GM19099 (cell line): Measurements from ENCODE around the gene KCNJ4.

Source experiments
- POLR2A ChIP-seq: IDR thresholded peaks from 3 replicates; pipeline ENCODE4 v1.6.1; 2011; ENCODE audit warnings: low read depth; ENCODE audit not compliant: insufficient read length; ENCODE audit errors: extremely low read depth

KCNJ4 gene

DNA sequence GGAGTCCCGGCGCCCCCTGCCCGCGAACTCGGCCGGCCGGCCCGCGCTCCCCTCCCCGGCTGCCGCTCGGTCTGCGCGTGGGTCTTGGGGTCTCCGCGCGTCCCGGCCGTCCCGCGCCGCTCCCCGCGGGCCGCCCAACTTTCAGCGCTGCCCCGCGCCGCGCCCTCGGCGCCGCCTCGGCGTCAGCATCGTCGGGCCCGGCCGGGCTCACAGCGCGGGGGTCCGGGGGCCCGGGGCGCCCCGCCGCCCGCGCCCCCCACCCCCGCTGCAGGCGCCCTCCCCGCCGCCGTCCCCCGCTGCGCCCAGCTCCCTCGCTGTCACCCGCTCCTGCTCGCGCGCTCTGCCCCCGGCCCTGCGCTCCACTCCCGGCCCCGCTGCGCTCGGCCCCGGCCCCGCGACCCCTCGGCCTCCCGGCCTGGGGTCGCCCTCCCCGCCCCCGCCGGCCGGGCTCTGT is at the start of gene KCNJ4:
TSS of gene KCNJ4 (minus strand) at position 124 of the 454 bp plus-strand sequence. CDS start 27,067 bp downstream, outside the sequence.
- no peak for TF ChIP-seq POLR2A

DNA sequence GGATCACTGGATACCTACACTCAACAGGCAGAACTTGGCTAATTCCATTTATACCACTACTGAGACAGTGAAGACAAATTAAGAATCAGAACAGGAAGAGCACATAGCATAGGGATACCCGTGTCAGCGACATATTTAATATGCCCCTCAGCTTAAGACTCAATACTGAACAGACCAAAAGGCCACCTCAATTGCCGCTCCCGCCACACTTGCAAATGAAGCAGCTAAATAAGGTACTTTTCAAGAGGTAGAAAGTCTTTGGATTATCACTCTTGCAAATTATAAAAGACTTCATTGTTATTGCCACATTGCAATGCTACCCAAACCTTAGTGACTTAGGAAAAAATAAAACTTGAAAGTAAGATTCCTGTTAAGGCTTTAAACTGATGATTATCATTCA is 48.0 kb upstream of the KCNJ4 start:
- TF ChIP-seq POLR2A = no peak

DNA sequence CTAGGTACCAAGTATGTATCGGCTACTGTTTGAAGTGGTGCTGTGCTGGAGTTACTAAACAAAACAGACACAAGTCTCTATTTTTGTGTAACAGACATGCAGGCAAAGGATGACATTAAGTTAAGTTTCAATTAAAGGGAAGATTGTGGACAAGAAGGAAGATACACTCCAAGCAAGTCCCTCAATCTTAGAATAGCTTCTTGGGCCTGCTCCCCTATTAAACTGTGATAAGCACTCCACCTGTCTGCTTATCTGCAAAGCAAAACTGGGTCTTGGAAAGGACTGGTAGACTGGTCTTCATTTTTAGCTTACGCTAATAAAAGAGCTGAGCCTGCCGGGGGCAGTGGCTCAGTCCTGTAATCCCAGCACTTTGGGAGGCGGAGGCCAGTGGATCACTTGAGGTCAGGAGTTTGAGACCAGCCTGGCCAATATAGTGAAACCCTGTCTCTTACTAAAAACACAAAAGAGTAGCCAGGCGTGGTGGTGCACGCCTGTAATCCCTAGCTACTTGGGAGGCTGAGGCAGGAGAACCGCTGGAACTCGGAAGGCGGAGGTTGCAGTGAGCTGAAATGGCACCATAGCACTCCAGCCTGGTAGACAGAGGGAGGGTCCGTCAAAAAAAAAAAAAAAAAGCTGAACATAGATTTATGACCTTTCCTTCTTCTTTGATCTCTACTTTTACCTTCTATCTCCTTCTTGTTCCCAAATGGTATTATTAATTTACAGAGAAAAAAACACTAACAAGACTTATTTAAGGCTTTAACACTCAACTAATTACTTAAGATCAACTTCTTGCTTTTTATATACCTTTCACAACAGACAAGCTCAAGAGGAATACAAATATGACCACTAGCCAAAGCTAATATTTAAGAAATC is 47.0 kb upstream of the KCNJ4 start:
- TF ChIP-seq POLR2A = no peak

DNA sequence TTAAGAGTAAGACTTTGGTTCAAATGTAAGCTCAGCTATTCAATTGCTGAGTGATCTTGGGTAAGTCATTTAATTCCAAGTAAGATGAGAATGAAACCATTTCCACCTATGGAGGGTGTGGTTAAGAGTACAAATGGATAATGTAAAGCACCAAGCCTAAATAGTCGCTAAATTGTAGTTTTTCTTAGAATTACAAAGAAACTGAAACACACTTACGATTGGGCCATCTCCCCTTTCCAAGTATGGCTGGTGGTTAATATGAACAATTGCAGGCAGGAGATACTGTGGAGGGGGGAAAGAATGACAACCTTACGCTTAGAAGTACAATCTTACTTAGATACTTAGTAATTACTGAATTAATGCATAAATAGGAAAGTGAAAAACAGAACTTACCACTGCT is 42.9 kb upstream of the KCNJ4 start:
- no peak for TF ChIP-seq POLR2A

DNA sequence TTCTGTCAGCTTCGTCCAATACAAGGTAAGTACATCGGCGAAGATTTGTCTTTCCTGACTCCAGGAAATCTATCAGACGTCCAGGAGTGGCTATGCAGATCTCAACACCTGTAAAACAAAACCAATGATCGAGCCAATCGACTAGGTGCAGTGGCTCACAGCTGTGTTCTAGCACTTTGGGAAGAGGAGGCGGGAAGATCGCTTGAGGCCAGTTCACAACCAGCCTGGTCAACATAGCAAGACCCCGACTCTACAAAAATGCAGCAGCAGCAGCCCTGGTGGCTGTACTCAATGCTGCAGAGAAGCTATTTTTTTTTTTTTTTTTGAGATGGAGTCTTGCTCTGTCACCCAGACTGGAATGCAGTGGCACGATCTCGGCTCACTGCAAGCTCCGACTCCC is 39.9 kb upstream of the KCNJ4 start:
- TF ChIP-seq POLR2A = no peak

DNA sequence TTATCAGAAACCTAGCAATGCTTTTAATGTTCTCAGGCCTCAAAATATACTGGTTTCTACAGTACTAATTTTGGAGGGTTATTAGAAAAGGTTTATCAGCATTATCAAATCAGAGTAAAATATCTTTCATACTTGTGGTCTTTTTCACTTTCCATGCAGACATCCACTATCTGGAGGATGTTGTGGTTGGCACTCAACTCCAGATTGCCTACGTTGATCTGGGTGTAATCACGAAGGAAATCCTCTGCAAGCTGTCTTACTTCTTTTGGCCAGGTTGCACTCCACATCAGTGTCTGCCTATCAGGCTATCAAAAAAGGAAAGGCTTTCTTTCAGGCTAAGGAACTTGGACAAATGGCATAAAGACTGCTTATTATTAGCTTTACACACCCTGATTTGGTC is 39.5 kb upstream of the KCNJ4 start:
- TF ChIP-seq POLR2A = no peak

DNA sequence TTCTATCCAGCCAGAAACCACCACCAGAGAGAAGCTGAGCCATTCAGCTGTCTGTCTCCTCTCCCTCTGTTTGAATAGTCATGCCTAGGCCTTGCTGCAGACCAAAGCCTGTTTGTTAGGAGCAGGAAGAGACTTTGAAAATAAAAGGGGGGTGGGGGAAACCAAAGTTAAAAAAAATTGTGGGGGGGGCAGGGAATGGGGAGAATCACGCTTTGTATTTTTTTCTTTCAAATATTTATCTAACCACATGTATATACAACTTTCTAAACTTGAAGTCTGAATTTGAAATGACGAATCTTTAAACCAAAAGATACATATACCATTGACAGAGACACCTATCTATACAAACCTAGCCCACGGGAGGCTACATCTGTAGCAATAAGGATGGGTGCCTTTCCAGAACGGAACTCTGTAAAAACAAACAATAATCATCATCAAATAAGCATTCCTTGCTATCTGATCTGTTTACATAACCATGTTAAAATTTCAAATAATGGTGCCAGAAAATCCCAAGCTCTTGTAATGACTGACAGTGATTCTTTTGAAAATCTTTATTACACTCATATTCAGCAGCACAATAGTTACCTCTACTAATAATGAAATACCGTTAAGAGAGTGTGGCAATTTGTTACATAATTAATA is 36.8 kb upstream of the KCNJ4 start:
- no peak for TF ChIP-seq POLR2A

DNA sequence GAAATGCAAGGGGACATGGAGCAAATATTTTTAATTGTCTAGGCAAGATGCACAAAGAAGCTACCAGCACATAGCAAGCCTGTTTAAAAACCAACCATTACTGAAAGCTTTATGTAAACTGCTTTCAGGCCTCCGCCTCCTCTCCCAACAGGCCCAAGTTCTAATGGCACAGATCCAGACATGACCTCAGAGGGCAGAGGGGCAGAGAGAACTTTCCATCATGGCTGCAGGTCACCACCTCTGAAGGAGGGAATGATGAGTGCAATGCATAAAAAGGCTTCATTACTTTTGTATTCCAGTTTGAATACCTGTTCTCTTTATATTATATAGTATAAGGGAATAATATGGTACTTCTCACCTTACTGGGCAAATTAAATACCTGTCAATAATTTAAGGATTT is 35.9 kb upstream of the KCNJ4 start:
- no peak for TF ChIP-seq POLR2A

DNA sequence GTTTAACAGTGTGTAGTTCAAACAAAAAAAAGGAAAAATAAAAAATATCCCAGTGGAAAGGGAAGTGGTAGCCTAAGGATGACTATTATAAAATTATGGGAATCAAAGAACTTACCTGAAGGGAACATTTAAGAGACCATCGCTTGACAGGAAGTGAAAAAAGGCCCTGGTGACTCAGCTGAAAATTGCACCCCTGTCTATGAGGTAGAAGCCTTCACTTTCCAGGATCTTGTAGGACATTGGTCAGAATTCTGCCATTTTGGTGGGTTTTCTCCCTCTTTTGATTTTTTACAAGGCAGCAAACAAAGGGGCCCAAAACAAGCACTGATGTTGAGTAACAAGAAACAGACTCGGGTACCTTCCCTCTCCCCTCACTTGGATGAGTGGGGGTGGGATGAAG is 35.5 kb upstream of the KCNJ4 start:
- TF ChIP-seq POLR2A = no peak

DNA sequence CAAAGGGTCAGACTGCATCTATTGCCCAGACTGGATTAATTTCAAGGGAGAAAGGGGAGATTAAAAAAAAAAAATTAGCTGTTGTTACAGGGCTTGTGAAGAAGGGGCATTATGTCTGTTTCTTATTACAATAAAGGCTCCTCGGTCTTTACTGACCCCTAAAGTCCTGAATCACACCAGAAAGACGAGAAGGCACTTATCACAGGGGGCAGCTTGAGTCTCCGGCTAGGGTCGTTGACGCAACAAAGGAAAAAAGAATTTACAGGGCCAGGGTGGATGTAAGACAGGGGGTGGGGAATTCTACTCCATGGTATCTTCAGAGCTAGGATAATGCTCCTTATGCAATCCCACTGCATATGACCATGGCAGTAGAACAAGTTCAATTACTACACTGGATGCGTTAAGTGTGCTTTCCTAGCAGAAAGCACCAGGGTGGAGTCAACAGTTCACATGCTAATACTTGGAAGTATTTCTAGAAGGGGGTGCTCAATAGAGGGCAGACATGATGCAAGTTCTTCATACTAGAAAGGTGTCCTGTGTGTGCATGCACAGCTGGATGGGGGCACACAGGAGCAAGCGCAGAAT is 34.7 kb upstream of the KCNJ4 start:
- no peak for TF ChIP-seq POLR2A

DNA sequence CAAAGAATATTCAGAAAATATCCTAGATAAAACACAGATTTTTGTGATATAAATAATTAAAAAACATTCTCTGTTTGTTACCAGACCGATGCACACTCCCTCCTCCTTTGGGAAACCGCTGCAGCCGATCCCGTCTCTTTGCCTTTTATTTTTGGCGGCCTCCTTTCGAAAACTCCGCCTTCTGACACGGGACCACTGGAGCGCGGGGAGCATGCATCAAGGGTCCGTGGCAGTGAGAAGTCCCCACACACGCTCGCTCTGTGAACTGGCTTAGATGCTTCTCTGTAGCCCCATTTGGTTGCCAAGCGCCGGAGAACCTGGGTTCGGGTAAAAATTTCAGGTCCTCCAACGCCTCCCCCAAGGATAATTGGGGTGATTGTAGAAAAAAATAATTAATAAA is 34.1 kb upstream of the KCNJ4 start:
- peak; percentile 5 for TF ChIP-seq POLR2A

DNA sequence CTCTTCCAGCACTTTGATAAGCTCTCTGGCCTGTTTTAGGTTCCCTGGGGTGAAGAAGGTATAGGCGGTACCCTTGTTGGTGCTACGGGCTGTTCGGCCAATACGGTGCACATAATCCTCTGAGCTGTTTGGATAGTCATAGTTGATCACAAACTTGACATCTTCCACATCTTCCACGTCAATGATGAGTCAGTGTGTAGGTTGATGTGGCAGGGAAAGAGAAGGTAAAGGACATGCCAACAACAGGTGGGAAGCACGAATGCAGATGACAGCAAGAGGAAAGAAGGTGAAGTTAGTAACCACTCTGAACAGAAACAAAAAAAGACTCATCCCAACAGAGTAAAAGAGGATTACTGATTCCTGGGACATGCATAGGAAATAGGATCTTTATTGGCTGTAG is 32.9 kb upstream of the KCNJ4 start:
- TF ChIP-seq POLR2A = no peak

DNA sequence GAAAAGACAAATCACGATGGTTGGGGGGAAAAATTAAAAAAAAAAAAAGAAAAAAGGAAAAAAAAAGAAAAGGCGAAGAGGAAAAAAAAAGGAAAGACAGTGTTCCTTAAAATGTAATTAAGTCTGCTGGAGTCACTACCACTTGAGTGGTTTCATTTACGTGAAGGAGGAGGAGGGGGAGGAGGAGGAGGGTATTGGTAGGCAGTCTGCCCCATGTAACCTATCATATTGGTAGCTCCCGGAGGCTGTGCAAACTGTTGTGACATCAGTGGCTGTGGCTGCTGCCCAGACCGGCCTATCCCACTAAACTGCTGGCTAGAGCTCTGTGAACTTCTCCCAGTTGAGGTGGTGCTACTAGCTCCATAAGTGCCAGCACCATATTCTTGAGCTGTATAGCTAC is 30.8 kb upstream of the KCNJ4 start:
- TF ChIP-seq POLR2A = no peak

DNA sequence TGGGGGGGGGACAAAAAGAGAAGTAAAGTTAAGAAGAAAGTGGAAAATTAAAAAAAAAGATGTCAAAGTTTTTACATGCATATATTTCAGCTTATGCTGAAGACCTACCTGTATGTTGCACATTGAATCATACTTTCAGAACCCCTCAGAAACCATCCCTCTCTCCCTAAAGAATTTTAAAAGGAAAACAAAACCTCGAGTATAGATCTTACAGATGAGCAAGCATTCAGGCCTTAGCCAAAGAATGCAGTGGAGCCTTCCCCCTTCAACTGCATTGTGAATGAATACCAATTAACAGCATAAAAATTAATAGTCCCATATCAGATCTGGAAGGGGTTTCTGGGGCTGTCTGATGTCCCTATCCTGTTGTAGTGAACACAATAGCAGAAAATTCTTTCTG is 29.2 kb upstream of the KCNJ4 start:
- TF ChIP-seq POLR2A = no peak

DNA sequence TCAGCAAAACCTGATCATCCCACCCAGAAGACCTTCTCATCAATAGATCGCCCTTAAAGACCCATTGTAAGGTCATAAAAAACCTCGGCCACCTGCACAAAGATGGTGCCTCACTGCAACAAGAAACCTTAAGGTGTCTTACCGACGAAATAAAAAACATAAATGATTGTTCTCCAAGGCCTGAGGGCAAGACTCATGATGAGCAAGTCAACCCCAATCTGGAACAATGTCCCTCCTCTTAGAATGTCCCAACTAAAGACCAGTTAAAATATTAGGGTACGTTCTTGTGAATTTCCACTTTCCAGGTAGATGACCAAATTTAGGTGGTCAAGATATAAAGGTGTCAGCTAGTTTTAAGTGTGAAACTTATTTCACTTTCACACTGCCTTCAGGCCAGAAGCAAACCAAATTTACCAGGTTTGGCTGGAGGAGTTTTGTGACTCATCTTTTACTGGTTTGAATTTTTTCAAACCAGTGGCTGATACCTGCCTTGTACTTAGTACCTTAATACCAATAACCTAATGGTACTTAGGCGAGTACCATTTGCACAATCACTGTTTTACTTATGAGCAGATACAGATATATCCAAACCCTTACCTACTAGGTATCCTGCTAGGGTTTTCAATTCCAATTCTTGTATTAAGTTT is 27.8 kb upstream of the KCNJ4 start:
- TF ChIP-seq POLR2A = no peak

DNA sequence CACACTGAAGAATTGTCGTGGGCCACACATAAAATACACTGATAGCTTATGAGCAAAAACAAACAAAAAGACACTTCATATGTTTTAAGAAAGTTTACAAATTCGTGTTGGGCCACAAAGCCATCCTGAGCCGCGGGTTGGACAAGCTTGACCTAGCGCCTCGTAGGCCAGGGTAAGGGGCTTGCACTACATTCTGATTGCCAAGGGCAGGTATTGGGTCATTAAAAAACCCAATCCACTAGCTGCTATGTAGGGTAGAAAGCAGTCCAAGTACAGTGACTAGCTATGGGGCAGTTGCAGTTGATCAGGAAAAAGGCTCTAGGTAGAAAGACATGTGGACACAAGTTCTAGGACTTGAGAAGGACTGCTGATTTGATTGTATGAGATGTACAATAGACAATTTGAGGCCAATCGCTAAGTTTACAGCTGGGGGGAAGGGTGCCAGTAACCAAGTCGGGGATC is 26.9 kb upstream of the KCNJ4 start:
- no peak for TF ChIP-seq POLR2A
